Sciatic nerve (tissue), 2 donors: ENCODE measurements around the gene SLC34A1. TPM values are rescaled to one million over a fixed set of nuclear protein-coding genes. Genes with fewer than 3 reads are reported as not detected.
"Not testable (repeated sequence)": the region's sequence is repeated elsewhere in the genome, so short reads cannot be mapped to it uniquely, and the experiment has no call there.

Source experiments
- ATAC-seq: fragments of 200-7000 bp; cut with Tn5 transposase; one replicate; pipeline ENCODE4 v1.9.1; 2020; ENCODE audit warnings: mild to moderate bottlenecking, moderate library complexity
- DNase-seq: peaks from one replicate; pipeline ENCODE4 v3.0.0-alpha.2; 2020; ENCODE audit warnings: low spot score
- intact Hi-C: fragments of 100-400 bp; cut with DNase I; formaldehyde crosslinking; loops from one replicate; pipeline ENCODE4 v1.14.2; 2022
- total RNA-seq: library from RNA; stranded (reverse); fragmentation: NEBNext Ultra II Directional; extraction: Animal tissue kit (Norgen Biotek cat#: 25700); gene quantifications from one replicate; pipeline ENCODE4 v1.2.1, GENCODE V29; 2021
- donor health status: DM: no; HTN: no; CAD: no.
- donor health status: DM: no; HTN: no; CAD: no.

SLC34A1 gene
- total RNA-seq, 1 donor from 2014 or later, result not detected

DNA sequence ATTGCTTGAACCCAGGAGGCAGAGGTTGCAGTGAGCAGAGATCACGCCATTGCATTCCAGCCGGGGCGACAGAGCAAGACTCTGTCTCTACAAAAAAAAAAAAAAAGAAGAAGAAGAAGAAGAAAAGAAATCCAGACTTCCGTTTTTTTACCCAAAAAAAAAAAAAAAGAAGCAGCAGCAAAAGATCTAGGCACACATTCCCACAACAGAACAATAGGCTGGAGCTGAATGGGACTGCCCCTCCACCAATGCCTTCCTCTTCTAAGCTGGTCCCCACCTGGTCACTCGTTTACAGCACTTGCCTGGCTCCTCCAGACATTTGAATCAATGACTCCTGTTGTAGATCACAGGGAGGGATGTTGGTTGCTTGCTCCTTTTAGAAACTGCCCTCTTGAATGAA, 31.1 kb upstream of the SLC34A1 start:
- no peak for DNase-seq
- intact Hi-C loops, result no loop called here
- ATAC-seq, result no peak

DNA sequence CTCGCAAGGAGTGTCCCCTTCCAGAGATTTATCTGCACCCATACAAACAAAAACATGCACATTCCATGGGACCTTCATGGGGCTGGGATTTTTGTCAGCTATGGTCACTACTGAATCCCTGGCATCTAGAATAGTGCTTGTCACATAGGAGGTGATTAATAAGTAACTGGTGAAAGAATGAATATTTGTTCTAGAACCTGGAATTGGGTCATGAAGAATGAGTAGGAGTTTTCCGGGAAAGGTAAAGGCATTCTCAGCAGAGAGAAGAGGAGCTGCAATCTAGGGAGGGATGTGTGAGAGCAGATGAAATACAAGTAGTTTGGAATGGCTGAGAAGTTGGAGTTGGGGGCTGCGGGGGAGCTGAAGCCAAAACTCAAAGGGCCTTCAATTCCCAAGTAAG, 30.0 kb upstream of the SLC34A1 start:
- DNase-seq (no peak), ATAC-seq (no peak)
- intact Hi-C loops, result no loop called here

DNA sequence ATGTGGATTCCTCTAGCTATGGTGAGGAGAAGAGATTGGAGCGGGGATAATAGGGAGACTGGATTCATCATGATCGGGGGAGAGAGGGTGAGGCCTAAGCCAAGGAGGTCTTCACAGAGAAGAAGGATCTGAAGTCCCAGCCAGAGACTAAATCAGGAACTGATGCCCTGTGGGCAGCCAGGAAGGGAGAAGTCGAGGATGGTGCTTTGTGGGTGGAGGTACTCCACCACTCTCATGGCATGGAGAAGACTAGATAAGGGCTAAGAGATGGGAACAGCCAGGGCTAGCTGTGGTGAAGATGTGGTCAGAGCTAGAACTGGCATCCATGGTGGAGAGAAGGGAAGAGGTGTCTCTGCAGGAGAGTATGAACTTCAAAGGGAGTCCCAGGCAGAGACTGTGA, 29.5 kb upstream of the SLC34A1 start:
- intact Hi-C loops, result no loop called here
- ATAC-seq (no peak), DNase-seq (no peak)

DNA sequence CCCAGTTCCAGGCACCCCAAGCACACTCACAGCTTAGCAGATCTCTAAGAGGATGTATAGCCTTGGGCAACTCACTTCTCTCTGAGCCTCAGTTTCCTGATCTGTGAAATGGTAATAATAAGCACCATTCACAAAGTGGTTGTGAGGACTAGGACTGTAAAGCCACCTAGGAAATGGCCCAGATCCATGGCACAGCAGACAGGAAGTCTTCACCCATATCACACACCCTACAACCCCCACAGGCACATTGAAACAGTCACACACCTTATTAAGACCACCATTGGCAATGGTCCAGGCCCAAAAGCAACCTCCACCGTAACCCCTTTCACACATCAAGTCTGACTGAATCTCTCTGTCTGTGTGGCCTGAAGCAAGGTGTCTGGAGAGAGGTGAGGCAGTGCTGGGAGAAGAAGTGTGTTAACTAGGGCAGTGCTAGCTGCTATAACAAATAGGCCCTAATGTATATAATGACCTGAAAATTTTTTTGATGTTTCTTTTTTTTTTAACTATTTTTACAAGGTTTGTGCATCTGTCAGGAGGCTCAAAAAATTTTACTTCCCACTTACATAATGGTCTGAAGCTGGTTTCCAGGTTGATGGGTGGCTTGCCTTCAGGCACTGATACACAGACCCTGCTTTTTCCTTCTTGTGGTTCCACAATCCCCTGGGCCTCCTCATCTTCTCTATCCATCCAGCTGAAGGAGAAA, 28.9 kb upstream of the SLC34A1 start:
- DNase-seq, result no peak
- ATAC-seq, result no peak
- intact Hi-C loops, result no loop called here

DNA sequence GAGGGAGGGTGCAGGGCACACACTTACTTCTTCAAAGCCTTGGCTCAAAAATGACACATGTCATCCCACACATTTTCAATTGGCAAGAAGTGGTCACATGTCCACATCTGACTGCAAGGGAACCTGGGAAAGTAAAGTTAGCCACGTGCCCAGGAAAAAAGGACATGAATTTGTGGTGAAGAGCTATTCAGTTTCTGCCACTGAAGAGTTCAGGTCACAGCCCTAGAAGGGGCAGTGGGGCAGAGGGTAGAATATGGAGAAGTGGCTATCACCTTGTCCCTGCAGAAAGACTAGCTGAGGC, 28.4 kb upstream of the SLC34A1 start:
- ATAC-seq (no peak), DNase-seq (no peak)
- intact Hi-C loops, result no loop called here

DNA sequence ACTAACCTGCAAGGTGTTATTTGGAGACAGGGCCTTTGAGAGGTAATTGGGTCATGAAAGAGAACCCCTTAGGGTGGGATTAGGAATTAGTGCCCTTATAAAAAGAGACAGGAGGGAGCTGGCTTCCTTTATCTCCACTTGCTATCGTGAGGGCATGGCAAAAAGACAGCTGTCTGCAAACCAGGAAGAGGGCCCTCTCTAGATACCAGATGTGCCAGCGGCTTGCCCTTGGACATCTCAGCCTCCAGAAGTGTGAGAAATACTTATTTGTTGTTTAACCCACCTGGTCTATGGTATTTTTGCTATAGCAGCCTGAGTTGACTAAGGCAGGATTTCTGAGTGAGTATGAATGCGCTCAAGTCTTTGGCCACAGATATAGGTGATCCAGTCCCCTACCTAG, 27.5 kb upstream of the SLC34A1 start:
- DNase-seq (no peak), ATAC-seq (no peak)
- intact Hi-C loops, result no loop called here

DNA sequence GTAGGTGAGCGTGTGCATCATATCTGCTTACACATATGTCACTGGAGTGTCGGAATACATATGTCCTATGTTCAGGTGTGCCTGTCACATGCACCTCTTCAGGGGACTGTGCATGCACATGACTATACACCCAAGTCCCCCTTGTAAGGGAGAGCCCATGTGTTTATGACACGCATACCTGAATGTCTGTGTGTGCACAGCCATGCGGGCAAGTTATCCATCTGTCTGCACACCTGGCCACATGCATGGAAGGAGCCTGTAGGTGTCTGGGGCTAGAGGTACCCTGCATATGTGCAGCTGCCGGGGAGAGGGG, 27.1 kb upstream of the SLC34A1 start:
- ATAC-seq, result no peak
- DNase-seq, result no peak
- intact Hi-C loops, result no loop called here

DNA sequence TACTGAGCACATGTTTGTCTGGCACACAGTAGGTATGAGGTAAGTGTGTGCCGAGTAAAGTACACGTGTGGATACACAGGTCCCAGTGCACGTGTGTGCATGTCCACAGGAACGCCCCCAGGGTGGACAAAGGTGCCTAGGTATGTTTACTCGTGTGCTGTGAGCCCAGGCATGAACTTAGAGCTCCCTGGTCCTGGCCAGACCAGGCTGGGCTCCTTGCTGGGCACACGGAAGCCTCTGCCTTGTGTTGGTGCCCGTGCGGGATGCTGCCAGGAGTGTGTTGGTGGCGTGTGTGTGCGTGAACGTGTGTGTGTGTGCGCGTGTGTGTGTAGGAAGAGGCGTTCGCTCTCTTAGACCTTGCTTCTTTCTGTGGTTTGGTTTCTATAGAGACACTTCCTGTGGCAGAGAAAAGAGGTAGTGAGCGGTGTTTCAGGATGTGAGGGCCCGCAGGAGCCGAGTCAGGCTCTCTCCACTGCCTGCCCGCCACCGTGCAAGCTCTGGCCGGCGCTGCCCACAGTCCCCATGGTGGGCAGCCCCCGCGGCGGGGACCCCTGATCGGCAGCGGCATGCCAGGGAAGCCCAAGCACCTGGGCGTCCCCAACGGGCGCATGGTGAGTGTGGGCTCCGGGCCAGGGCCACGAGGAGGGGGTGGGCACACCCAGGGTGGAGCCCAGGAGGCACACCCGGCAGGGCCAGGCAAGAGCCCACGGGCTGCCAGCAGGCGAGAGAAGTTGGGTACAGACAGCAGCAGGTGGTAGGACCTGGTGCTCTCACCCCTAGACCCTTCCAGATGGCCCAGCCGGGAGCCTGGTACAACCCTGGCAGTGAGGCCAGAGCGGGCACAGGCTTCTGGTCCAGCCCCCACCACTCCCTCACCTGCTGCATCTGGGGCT, 26.5 kb upstream of the SLC34A1 start, which contains the start of gene RGS14:
RGS14 (plus strand) TSS at position 466 of the 893 bp plus-strand sequence; CDS start at position 567, 101 bp downstream.
- peak; percentile 64 for ATAC-seq
- intact Hi-C loops, result no loop called here
- DNase-seq, result no peak

DNA sequence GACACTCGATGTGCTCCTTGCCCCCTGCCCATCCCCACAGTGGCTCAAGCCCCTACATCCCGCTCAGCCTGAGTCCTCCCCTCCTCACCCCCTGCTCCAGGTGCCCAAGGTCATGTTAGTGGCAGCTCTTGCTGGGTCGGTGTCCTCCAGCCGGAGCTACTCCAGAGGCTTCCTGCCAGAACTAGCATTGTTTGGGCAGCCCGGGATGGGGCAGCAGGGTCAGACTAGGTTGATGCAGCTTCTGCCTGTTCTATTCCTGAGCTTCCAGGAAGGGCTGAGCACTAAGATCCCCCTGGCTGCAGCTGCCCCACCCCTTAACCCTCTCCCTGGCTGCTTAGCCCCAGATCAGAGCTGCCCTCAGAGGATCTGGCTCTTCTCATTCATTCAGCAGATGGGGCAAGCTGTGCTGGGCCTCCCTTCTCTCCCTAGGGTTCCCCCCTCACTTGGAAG, 25.8 kb upstream of the SLC34A1 start:
- DNase-seq (no peak), ATAC-seq (no peak)
- intact Hi-C loops, result no loop called here

DNA sequence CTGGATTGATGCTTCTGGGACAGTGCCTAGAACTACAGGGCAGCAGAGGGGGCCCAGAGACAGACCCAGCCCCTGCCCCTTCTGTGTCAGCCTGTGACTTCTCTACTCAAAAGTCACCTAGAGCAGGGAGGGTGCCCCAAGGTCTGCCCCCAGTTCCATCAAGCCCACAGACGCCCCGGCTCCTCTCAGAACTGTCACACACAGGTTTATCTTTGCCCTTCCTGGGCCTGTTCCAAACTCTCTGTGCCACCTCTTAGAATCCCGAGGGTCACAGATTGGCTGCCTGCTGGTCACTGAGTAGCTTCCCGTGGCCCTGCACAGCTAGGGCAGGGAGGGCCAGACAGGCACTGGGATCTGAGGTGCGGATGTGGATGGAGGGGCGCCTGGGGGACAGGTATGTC, 24.8 kb upstream of the SLC34A1 start:
- no peak for DNase-seq
- intact Hi-C loops, result no loop called here

DNA sequence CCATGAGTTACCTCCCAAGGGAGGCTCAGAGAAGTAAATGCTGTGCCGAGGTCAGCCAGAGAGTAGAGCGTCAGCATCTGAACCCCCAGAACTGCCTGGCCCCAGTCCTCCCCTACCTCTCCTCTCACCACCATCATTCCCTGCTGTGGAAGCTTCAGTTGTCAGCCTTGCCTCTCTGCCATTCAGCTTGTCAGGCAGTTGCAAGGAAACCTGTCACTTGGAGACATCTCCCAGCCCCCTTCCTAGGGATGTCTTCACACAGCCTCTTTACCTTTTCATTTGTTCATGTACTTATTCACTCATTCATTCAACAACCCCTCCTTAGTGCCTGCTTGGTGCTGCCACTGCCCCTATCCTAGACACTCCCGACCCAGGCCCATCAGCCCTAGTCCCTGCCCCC, 24.4 kb upstream of the SLC34A1 start:
- no peak for ATAC-seq
- no peak for DNase-seq
- intact Hi-C loops, result no loop called here

More for the DNA sequence above, 24.8 kb upstream of the SLC34A1 start:
- no peak for ATAC-seq

DNA sequence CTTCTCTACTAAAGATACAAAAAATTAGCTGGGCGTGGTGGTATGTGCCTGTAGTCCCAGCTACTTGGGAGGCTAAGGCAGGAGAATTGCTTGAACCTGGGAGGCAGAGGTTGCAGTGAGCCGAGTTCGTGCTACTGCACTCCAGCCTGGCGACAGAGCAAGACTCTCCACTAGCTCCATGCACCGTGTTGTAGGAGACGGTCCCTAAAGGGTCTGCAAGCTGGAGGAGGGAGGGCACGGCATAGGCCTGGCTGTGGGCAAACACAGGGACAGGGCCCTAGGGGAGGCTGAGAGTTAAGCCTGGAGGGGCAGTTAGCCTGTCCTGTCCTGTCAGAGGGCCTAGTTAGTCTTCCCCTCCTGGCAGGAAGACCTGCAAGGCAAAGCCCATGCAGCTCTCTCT, 23.5 kb upstream of the SLC34A1 start:
- ATAC-seq, intact Hi-C loops, DNase-seq: not testable (repeated sequence)

DNA sequence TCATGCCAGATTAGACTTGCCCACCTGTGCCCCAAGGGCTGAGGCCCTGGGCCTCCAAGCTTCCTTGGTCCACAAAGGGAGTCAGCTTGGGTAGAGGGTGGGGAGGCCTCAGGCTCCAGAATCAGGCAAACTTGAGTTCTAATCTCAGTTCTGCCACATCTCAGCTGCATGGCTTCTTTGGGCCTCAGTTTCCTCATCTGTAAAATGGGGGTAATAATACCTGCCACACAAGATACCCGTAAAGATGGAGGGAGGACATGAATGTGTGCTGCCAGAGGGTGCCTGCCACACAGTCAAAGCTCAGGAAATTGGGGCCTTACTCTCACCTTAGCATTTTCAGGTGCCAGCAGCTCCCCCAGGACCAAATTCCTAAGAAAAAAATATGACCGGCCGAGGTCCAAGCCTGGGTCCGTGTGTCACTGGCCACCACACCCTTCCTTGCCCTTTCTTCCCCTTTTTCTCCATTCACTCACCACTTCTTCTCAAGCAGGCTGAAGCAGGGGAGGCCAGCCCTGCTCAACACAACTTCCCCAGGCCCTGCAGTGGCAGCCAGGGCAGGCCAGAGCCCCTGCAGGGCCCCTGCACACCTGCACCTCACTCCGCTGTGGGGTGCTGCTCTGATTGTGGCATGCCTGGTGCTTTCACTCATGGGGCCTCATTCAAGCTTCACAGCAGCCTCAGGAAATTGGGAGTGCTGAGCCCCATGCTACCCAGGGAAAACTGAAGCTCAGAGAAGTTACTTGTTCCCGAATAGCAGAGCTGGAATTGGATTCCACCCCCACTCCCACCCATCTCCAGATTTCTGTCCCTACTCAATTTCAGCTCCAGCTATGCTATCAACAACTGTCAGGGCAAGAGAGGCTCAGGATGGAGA, 22.6 kb upstream of the SLC34A1 start:
- intact Hi-C loops, result no loop called here
- ATAC-seq, result no peak

DNA sequence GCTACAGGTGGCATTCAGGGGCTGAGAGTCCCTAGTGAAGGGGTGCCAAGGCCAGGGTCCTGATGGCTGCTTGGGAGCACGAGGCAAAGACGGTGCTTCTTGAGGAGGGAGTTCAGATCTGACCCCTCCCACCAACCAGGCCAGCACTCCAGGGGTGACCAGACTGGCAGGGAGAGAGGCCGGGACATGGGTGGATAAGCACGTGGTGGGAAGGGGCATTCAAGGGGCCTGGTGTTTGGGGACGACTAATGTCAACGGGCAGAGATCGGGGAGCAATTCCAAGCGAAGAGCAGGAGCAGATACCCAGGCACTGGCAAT, 22.0 kb upstream of the SLC34A1 start:
- DNase-seq, result no peak
- intact Hi-C loops, result no loop called here
- ATAC-seq, result no peak

More for the DNA sequence above, 22.6 kb upstream of the SLC34A1 start:
- DNase-seq, result no peak

DNA sequence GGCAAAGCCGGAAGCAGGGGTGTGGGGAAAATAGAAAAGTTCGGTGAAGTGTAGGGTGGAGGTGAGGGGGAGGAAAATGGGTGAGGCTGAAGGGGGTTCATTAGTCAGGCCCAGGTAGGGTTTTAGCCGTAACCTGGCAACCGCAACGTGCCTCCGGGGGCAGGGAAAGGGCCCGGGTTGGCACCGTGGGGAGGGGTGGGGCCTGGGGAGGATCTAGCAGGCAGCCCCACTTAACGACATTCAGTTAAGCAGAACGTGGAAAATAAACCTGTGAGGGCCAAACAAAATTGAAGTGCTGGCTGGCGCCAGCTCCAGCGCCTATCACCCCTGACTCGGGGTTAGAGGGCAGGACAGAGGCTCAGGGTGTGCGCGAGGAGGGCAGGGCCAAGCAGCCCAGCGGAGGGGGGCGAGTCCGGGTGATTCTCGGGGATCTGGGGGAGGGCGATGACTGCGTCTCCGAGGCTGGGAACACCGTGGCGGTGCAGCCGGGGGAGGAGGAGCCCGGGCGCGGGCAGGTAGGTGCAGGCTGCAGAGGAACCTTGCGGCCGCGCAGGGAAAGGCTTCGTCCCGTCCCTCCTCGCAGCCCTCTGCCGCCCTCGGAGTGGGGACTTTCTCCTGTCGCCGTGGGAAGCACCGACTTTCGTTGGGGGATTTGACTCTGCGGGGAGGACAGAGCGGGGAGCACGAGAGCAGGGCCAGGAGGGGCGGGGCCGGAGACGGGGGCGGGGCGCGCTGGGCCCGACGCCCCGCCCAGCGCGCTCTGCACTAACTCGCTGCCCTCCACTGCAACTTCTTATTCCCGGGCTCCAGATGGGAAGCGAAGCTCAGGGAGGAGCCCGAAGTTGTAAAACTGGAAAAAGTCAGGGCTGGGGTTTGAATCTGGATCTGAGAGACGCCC, 21.4 kb upstream of the SLC34A1 start:
- intact Hi-C loops, result no loop called here
- ATAC-seq, result peak; percentile 50
- DNase-seq, result no peak

DNA sequence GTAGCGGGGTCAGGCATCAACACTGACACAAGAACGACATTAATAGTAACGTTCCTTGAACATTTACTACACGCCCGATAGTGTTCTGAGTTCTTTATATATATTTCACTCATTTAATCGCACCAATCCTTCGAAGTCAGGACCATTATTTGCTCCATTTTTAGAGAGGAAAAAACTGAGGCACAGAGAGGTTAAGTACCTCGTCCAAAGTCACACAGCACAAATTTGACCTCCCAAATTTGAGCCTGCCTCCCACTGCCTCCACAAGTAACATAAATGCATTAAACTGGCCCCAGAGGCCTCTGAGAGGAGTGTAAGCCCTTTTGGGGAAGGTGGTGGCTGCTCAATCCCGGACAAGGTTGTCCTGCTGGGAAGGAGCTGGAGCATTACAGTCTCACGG, 20.7 kb upstream of the SLC34A1 start:
- no peak for DNase-seq
- no peak for ATAC-seq
- intact Hi-C loops, result no loop called here

DNA sequence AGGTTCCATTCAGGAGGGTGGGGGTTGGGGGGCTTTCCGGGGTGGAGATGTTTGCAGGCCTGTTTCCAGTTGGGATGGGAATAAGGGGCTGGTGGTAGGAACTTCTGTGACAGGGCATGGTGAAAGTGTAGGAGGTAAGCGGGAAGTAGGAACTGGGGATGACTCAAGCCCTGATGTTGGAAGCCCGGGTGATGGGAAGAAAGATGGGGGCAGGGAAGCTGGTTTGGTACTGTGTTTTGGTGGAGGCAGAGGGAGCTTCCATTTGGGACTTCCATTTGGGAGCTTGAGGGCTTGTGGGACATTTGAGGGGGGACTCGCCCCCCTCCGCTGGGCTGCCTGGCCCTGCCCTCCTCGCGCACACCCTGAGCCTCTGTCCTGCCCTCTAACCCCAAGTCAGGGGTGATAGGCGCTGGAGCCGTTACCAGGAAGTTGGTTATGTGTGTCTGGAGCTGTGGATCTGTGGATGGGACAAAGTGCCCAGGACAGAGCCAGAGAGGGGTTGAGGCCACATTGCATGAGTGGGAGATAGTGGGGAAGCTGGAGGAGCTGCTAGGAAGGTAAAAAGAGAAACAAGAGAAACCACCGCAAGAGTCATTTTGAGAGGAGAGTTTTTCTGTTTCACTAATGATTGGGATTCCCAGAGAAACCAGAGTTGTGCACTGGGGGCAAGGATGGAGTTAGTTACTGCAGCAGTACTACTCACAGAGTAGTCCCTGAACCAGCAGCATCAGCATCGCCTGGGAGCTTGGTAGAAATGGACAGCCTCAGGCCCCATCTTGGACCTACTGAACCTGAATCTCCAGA, 19.9 kb upstream of the SLC34A1 start:
- intact Hi-C loops, result no loop called here
- no peak for DNase-seq
- no peak for ATAC-seq
